Measurements from ENCODE around the gene ELOB. TPM values are rescaled to one million over a fixed set of nuclear protein-coding genes. Genes with fewer than 3 reads are reported as not detected.

ELOB gene
- 100 to 1,000 TPM; 159 to 241 (median 203) TPM for polyA plus RNA-seq (ENCODE audit: low read depth in 6 of 6)

- Mint-ChIP-seq H3K27ac (peak within 1 kb of the TSS; percentile 95 to 98 (median 96)), H3K27me3 (no peaks in the 10 kb centered on the region), H3K36me3 (peaks cover 0 to 7% of the 10 kb centered on the region in 2 donors), H3K9me3 (no peaks in the 10 kb centered on the region), H3K4me1 (peaks cover 19 to 46% (median 28%) of the 10 kb centered on the region in 3 donors), H3K4me3 (peak within 1 kb of the TSS; percentile 88 to 97 (median 94))
- peak; percentile 92 to 93 for ATAC-seq (ENCODE audit: low read depth in 2 of 2)
- DNase-seq = peak; percentile 87
These were observed at the start of gene ELOB for GRCh38 chr16:2777231-2777902. Gene ELOB (minus strand): TSS chr16:2777280. CDS start chr16:2777239, 41 bp downstream.

- Mint-ChIP-seq H3K27me3 (peaks cover 10 to 32% (median 10%) of the 10 kb centered on the region in 3 donors), H3K36me3 (no peaks in the 10 kb centered on the region), H3K27ac (no peak overlapping the region), H3K4me3 (no peak overlapping the region), H3K9me3 (no peaks in the 10 kb centered on the region), H3K4me1 (no peaks in the 10 kb centered on the region)
- DNase-seq (no peak), ATAC-seq (ENCODE audit: low read depth in 2 of 2) (no peak)
These were observed 48.8 kb upstream of the ELOB start for GRCh38 chr16:2825906-2826305.

GRCh38 chr16:2825049-2825742 is 48.1 kb upstream of the ELOB start:
- DNase-seq (no peak), ATAC-seq (ENCODE audit: low read depth in 2 of 2) (no peak)
- Mint-ChIP-seq H3K27ac (no peak overlapping the region), H3K27me3 (peaks cover 5 to 25% (median 10%) of the 10 kb centered on the region in 3 donors), H3K4me1 (no peaks in the 10 kb centered on the region), H3K36me3 (no peaks in the 10 kb centered on the region), H3K4me3 (no peak overlapping the region), H3K9me3 (no peaks in the 10 kb centered on the region)

GRCh38 chr16:2824626-2825025 is 47.5 kb upstream of the ELOB start:
- H3K9me3 Mint-ChIP-seq = no peaks in the 10 kb centered on the region
- H3K36me3 Mint-ChIP-seq = no peaks in the 10 kb centered on the region
- H3K27me3 Mint-ChIP-seq = peaks cover 5 to 20% (median 10%) of the 10 kb centered on the region in 3 donors
- no peak overlapping the region for H3K27ac Mint-ChIP-seq
- H3K4me3 Mint-ChIP-seq = no peak overlapping the region
- no peak for DNase-seq
- no peaks in the 10 kb centered on the region for H3K4me1 Mint-ChIP-seq
- no peak for ATAC-seq (ENCODE audit: low read depth in 2 of 2)

- H3K27me3 Mint-ChIP-seq = peaks cover 0 to 7% (median 6%) of the 10 kb centered on the region in 3 donors
- no peak overlapping the region for H3K27ac Mint-ChIP-seq
- peaks cover 0 to 3% (median 2%) of the 10 kb centered on the region in 3 donors for H3K4me1 Mint-ChIP-seq
- DNase-seq (no peak), ATAC-seq (ENCODE audit: low read depth in 2 of 2) (no peak)
- no peak overlapping the region for H3K4me3 Mint-ChIP-seq
- no peaks in the 10 kb centered on the region for H3K9me3 Mint-ChIP-seq
- no peaks in the 10 kb centered on the region for H3K36me3 Mint-ChIP-seq
These were observed 45.4 kb upstream of the ELOB start for GRCh38 chr16:2822496-2822895.

- DNase-seq = no peak
- Mint-ChIP-seq H3K36me3 (no peaks in the 10 kb centered on the region), H3K4me3 (no peak overlapping the region), H3K27ac (no peak overlapping the region), H3K9me3 (no peaks in the 10 kb centered on the region), H3K27me3 (peaks cover 0 to 7% (median 6%) of the 10 kb centered on the region in 3 donors), H3K4me1 (peaks cover 0 to 3% (median 2%) of the 10 kb centered on the region in 3 donors)
- ATAC-seq (ENCODE audit: low read depth in 2 of 2) = no peak
These were observed 45.0 kb upstream of the ELOB start for GRCh38 chr16:2822158-2822495.

GRCh38 chr16:2821487-2822157 is 44.5 kb upstream of the ELOB start:
- peaks cover 0 to 3% (median 2%) of the 10 kb centered on the region in 3 donors for H3K4me1 Mint-ChIP-seq
- no peaks in the 10 kb centered on the region for H3K9me3 Mint-ChIP-seq
- no peaks in the 10 kb centered on the region for H3K36me3 Mint-ChIP-seq
- peaks cover 0 to 7% (median 6%) of the 10 kb centered on the region in 3 donors for H3K27me3 Mint-ChIP-seq
- no peak overlapping the region for H3K27ac Mint-ChIP-seq
- no peak overlapping the region for H3K4me3 Mint-ChIP-seq
- DNase-seq = no peak
- no peak for ATAC-seq (ENCODE audit: low read depth in 2 of 2)

- Mint-ChIP-seq H3K27ac (no peak overlapping the region), H3K9me3 (no peaks in the 10 kb centered on the region), H3K27me3 (peaks cover 0 to 7% (median 3%) of the 10 kb centered on the region in 3 donors), H3K4me1 (peaks cover 0 to 3% (median 2%) of the 10 kb centered on the region in 3 donors), H3K4me3 (peak overlapping the region in 1 of 8 donors; percentile 41), H3K36me3 (no peaks in the 10 kb centered on the region)
- DNase-seq (no peak), ATAC-seq (ENCODE audit: low read depth in 2 of 2) (no peak)
These were observed 43.9 kb upstream of the ELOB start for GRCh38 chr16:2820836-2821486.

GRCh38 chr16:2819939-2820835 is 43.1 kb upstream of the ELOB start:
- Mint-ChIP-seq H3K27ac (no peak overlapping the region), H3K27me3 (peaks cover 0 to 7% (median 0%) of the 10 kb centered on the region in 3 donors), H3K36me3 (no peaks in the 10 kb centered on the region), H3K4me3 (no peak overlapping the region), H3K4me1 (peaks cover 0 to 3% (median 2%) of the 10 kb centered on the region in 3 donors), H3K9me3 (no peaks in the 10 kb centered on the region)
- ATAC-seq (ENCODE audit: low read depth in 2 of 2) (no peak), DNase-seq (no peak)

- no peaks in the 10 kb centered on the region for H3K9me3 Mint-ChIP-seq
- peaks cover 0 to 13% (median 0%) of the 10 kb centered on the region in 3 donors for H3K27me3 Mint-ChIP-seq
- no peak for ATAC-seq (ENCODE audit: low read depth in 2 of 2)
- H3K4me1 Mint-ChIP-seq = peaks cover 0 to 3% (median 2%) of the 10 kb centered on the region in 3 donors
- no peak for DNase-seq
- H3K4me3 Mint-ChIP-seq = no peak overlapping the region
- H3K27ac Mint-ChIP-seq = no peak overlapping the region
- H3K36me3 Mint-ChIP-seq = no peaks in the 10 kb centered on the region
These were observed 42.3 kb upstream of the ELOB start for GRCh38 chr16:2819179-2819938.

- H3K27me3 Mint-ChIP-seq = peaks cover 0 to 15% (median 4%) of the 10 kb centered on the region in 3 donors
- H3K36me3 Mint-ChIP-seq = no peaks in the 10 kb centered on the region
- ATAC-seq (ENCODE audit: low read depth in 2 of 2) (no peak), DNase-seq (no peak)
- no peak overlapping the region for H3K27ac Mint-ChIP-seq
- peaks cover 0 to 3% (median 2%) of the 10 kb centered on the region in 3 donors for H3K4me1 Mint-ChIP-seq
- peak overlapping the region in 4 of 8 donors; percentile 5 to 54 (median 32) for H3K4me3 Mint-ChIP-seq
- no peaks in the 10 kb centered on the region for H3K9me3 Mint-ChIP-seq
These were observed 41.3 kb upstream of the ELOB start for GRCh38 chr16:2818272-2818876.

All from naive B cell (primary cell).